Tibial nerve (tissue), 4 donors: ENCODE data around the gene FIBIN. TPM values are rescaled to one million over a fixed set of nuclear protein-coding genes. Genes with fewer than 3 reads are reported as not detected.
"Not testable (repeated sequence)": the region's sequence is repeated elsewhere in the genome, so short reads cannot be mapped to it uniquely, and the experiment has no call there.

ENCODE experiments used
- DNase-seq, 2 donors: peaks; one replicate each; pipeline ENCODE4 v3.0.0-alpha.2; 2019; ENCODE audit warnings: low spot score in 2 of 2
- H3K27ac ChIP-seq, 4 donors: fragments of 200-600 bp; sonication (generic) in 3 of 4; one replicate each; pipeline ENCODE4 v1.5.1; 2017 to 2019; ENCODE audit warnings: mild to moderate bottlenecking in 1 of 4
- H3K27me3 ChIP-seq, 2 donors: fragments of 200-600 bp; sonication (generic) in 1 of 2; one replicate each; pipeline versions ENCODE4 v1.5.1 to v1.6.0; 2017 to 2019
- H3K36me3 ChIP-seq, 3 donors: fragments of 200-600 bp; sonication (generic); one replicate each; pipeline ENCODE4 v1.5.1; 2018 to 2019
- H3K4me1 ChIP-seq, 4 donors: fragments of 200-600 bp; sonication (generic) in 3 of 4; one replicate each; pipeline ENCODE4 v1.5.1; 2017 to 2019
- H3K4me3 ChIP-seq, 4 donors: fragments of 200-600 bp; sonication (generic) in 3 of 4; one replicate each; pipeline ENCODE4 v1.5.1; 2017 to 2019; ENCODE audit warnings: mild to moderate bottlenecking in 1 of 4, moderate library complexity in 1 of 4
- H3K9me3 ChIP-seq, 4 donors: fragments of 200-600 bp; sonication (generic) in 3 of 4; one replicate each; pipeline ENCODE4 v1.5.1; 2017 to 2019
- CTCF ChIP-seq, 5 experiments: fragments of 200-600 bp in 3 of 5; fragments of 450-650 bp in 2 of 5; sonication (generic) in 3 of 5; IDR thresholded peaks; one replicate each; pipeline ENCODE4 v1.5.1; 2016 to 2019; ENCODE audit warnings: antibody characterized with exemption in 5 of 5, mild to moderate bottlenecking in 3 of 5, moderate library complexity in 2 of 5
- EP300 ChIP-seq, 2 donors: sonication (generic); formaldehyde crosslinking; IDR thresholded peaks; one replicate each; pipeline ENCODE4 v1.6.1; 2017; ENCODE audit warnings: antibody characterized with exemption in 2 of 2, mild to moderate bottlenecking in 1 of 2
- POLR2A ChIP-seq, 2 donors: fragments of 450-650 bp; IDR thresholded peaks; one replicate each; pipeline ENCODE4 v1.6.1; 2017; ENCODE audit warnings: antibody characterized with exemption in 2 of 2, mild to moderate bottlenecking in 2 of 2, moderate library complexity in 2 of 2
- WGBS, 2 donors: methylation state at CpG; one replicate each; pipeline ENCODE4 v1.1.5; 2018; 5-methylcytosine and 5-hydroxymethylcytosine counted together
- total RNA-seq, 4 donors: library from RNA; depleted of rRNA; stranded (reverse); fragments of >200 nt; gene quantifications; one replicate each; pipeline ENCODE4 v1.1.0, GENCODE V29; 2016

Gene FIBIN
- total RNA-seq, 4 donors from 2014 or later = 225 to 528 (median 324) TPM

GRCh38 chr11:26976389-26976788 lies 17.5 kb upstream of the FIBIN start:
- Histone ChIP-seq H3K4me3 (no peak overlapping the region), H3K36me3 (no peaks in the 10 kb centered on the region), H3K27ac (peak overlapping the region in 1 of 4 donors; percentile 46), H3K27me3 (no peaks in the 10 kb centered on the region), H3K4me1 (peaks cover 0 to 15% (median 2%) of the 10 kb centered on the region in 4 donors), H3K9me3 (peaks cover 0 to 17% (median 6%) of the 10 kb centered on the region in 4 donors)
- DNase-seq = no peak
- WGBS, 2 donors = 62 to 65% methylated on average over 5 of the region's 5 CpGs
- no peak for TF ChIP-seq EP300 (IDR thresholded peaks at IDR 0.05)
- TF ChIP-seq POLR2A (IDR thresholded peaks at IDR 0.05) = no peak
- no peak for TF ChIP-seq CTCF (IDR thresholded peaks at IDR 0.05)

- Histone ChIP-seq H3K4me1 (peaks cover 0 to 15% (median 2%) of the 10 kb centered on the region in 4 donors), H3K9me3 (peaks cover 0 to 17% (median 6%) of the 10 kb centered on the region in 4 donors)
- not testable (repeated sequence) for H3K27ac ChIP-seq, H3K27me3 ChIP-seq, H3K36me3 ChIP-seq, H3K4me3 ChIP-seq, DNase-seq
- 91 to 93% methylated on average over 15 of the region's 15 CpGs for WGBS, 2 donors
These were observed 16.7 kb upstream of the FIBIN start for GRCh38 chr11:26977209-26977608.

GRCh38 chr11:26983645-26984044 lies 10.3 kb upstream of the FIBIN start:
- TF ChIP-seq POLR2A (IDR thresholded peaks at IDR 0.05) (no peak), EP300 (IDR thresholded peaks at IDR 0.05) (no peak)
- 73 to 84% methylated on average over 6 of the region's 6 CpGs for WGBS, 2 donors
- DNase-seq = no peak

GRCh38 chr11:26985470-26985869 lies 8.4 kb upstream of the FIBIN start:
- Histone ChIP-seq H3K9me3 (peaks cover 0 to 7% (median 1%) of the 10 kb centered on the region in 4 donors), H3K36me3 (no peaks in the 10 kb centered on the region), H3K4me1 (peaks cover 0 to 12% (median 4%) of the 10 kb centered on the region in 4 donors), H3K27ac (peak overlapping the region in 2 of 4 donors; percentile 18 to 73), H3K27me3 (no peaks in the 10 kb centered on the region), H3K4me3 (no peak overlapping the region)
- DNase-seq = no peak
- TF ChIP-seq CTCF (IDR thresholded peaks at IDR 0.05) = no peak
- no peak for TF ChIP-seq EP300 (IDR thresholded peaks at IDR 0.05)
- TF ChIP-seq POLR2A (IDR thresholded peaks at IDR 0.05) = no peak
- WGBS, 2 donors = 44 to 48% methylated on average over 1 of the region's 1 CpG

More at GRCh38 chr11:26983645-26984044, 10.3 kb upstream of the FIBIN start:
- Histone ChIP-seq H3K4me1 (peaks cover 0 to 12% (median 4%) of the 10 kb centered on the region in 4 donors), H3K27ac (no peak overlapping the region), H3K36me3 (no peaks in the 10 kb centered on the region), H3K27me3 (no peaks in the 10 kb centered on the region), H3K4me3 (no peak overlapping the region), H3K9me3 (peaks cover 0 to 24% (median 7%) of the 10 kb centered on the region in 4 donors)

GRCh38 chr11:26985943-26986342 lies 8.0 kb upstream of the FIBIN start:
- 65 to 74% methylated on average over 4 of the region's 4 CpGs for WGBS, 2 donors
- Histone ChIP-seq H3K4me3 (no peak overlapping the region), H3K36me3 (no peaks in the 10 kb centered on the region), H3K27ac (peak overlapping the region in 2 of 4 donors; percentile 18 to 73), H3K27me3 (no peaks in the 10 kb centered on the region), H3K9me3 (peaks cover 0 to 7% (median 1%) of the 10 kb centered on the region in 4 donors), H3K4me1 (peaks cover 0 to 12% (median 4%) of the 10 kb centered on the region in 4 donors)
- DNase-seq = no peak
- TF ChIP-seq POLR2A (IDR thresholded peaks at IDR 0.05) (no peak), CTCF (IDR thresholded peaks at IDR 0.05) (no peak), EP300 (IDR thresholded peaks at IDR 0.05) (no peak)

- no peak for DNase-seq
- no peaks in the 10 kb centered on the region for H3K36me3 ChIP-seq
- H3K9me3 ChIP-seq = peaks cover 0 to 7% (median 1%) of the 10 kb centered on the region in 4 donors
- WGBS, 2 donors = 67 to 72% methylated on average over 3 of the region's 3 CpGs
- H3K4me1 ChIP-seq = peaks cover 0 to 22% (median 7%) of the 10 kb centered on the region in 4 donors
- H3K27me3 ChIP-seq = no peaks in the 10 kb centered on the region
- peak in 1 of 2 donors; percentile 51 for TF ChIP-seq EP300 (IDR thresholded peaks at IDR 0.05)
- no peak for TF ChIP-seq CTCF (IDR thresholded peaks at IDR 0.05)
- H3K27ac ChIP-seq = peak overlapping the region in 3 of 4 donors; percentile 8 to 73 (median 50)
- H3K4me3 ChIP-seq = no peak overlapping the region
These were observed 6.6 kb upstream of the FIBIN start for GRCh38 chr11:26987272-26987671.
